GM19324 (cell line): ENCODE measurements around the gene SERPINA3.
"Not testable (repeated sequence)": the region's sequence is repeated elsewhere in the genome, so short reads cannot be mapped to it uniquely, and the experiment has no call there.

Source experiments
- ATAC-seq: cut with Tn5 transposase; IDR thresholded peaks from one replicate; pipeline ENCODE4 v1.9.1; 2021; ENCODE audit warnings: mild to moderate bottlenecking, moderate library complexity; ENCODE audit not compliant: unreplicated experiment, low FRiP score

SERPINA3 gene

GRCh38 chr14:94583557-94583956 is 28.6 kb upstream of the SERPINA3 start:
- ATAC-seq, result no peak

- ATAC-seq, result no peak
Observed at GRCh38 chr14:94584591-94585280, 27.5 kb upstream of the SERPINA3 start.

GRCh38 chr14:94586635-94587034 is 25.6 kb upstream of the SERPINA3 start:
- ATAC-seq, result no peak

GRCh38 chr14:94588311-94588710 is 23.9 kb upstream of the SERPINA3 start:
- no peak for ATAC-seq

GRCh38 chr14:94591073-94591472 is 21.1 kb upstream of the SERPINA3 start:
- ATAC-seq, result no peak

- no peak for ATAC-seq
Observed at GRCh38 chr14:94591871-94592270, 20.3 kb upstream of the SERPINA3 start.

- no peak for ATAC-seq
Observed at GRCh38 chr14:94592457-94592856, 19.7 kb upstream of the SERPINA3 start.

GRCh38 chr14:94593376-94593748 is 18.8 kb upstream of the SERPINA3 start:
- no peak for ATAC-seq

- ATAC-seq, result no peak
Observed at GRCh38 chr14:94593749-94594431, 18.3 kb upstream of the SERPINA3 start.

- ATAC-seq, result no peak
Observed at GRCh38 chr14:94594441-94594840, 17.8 kb upstream of the SERPINA3 start.

- ATAC-seq, result no peak
Observed at GRCh38 chr14:94595912-94596311, 16.3 kb upstream of the SERPINA3 start.

GRCh38 chr14:94596361-94596760 is 15.8 kb upstream of the SERPINA3 start:
- no peak for ATAC-seq

- no peak for ATAC-seq
Observed at GRCh38 chr14:94597788-94598187, 14.4 kb upstream of the SERPINA3 start.

GRCh38 chr14:94598506-94598815 is 13.7 kb upstream of the SERPINA3 start:
- no peak for ATAC-seq

- ATAC-seq, result no peak
Observed at GRCh38 chr14:94598816-94599655, 13.2 kb upstream of the SERPINA3 start.

- no peak for ATAC-seq
Observed at GRCh38 chr14:94599656-94600004, 12.6 kb upstream of the SERPINA3 start.

GRCh38 chr14:94600148-94600545 is 12.0 kb upstream of the SERPINA3 start:
- ATAC-seq, result no peak

GRCh38 chr14:94601884-94602391 is 10.3 kb upstream of the SERPINA3 start:
- ATAC-seq, result no peak

- no peak for ATAC-seq
Observed at GRCh38 chr14:94602722-94603121, 9.5 kb upstream of the SERPINA3 start.

- no peak for ATAC-seq
Observed at GRCh38 chr14:94605361-94605760, 6.8 kb upstream of the SERPINA3 start.

GRCh38 chr14:94608966-94609365 is 3.2 kb upstream of the SERPINA3 start:
- not testable (repeated sequence) for ATAC-seq
